A549 (cell line): ENCODE results near the gene SMAGP. TPM values are rescaled to one million over a fixed set of nuclear protein-coding genes. Genes with fewer than 3 reads are reported as not detected.
A peak's percentile ranks its signal among the peaks of the same experiment; 100 is the strongest.
"Not testable (repeated sequence)": the region's sequence is repeated elsewhere in the genome, so short reads cannot be mapped to it uniquely, and the experiment has no call there.

Experiments used
- ATAC-seq, 2 experiments: fragments of 200-7000 bp in 1 of 2; fragments of >200 bp in 1 of 2; cut with Nextera tagmentation in 1 of 2; cut with Tn5 transposase in 1 of 2; 3 replicates each; pipeline versions ENCODE4 v1.8.0 to v1.9.1; 2018 to 2020; ENCODE audit warnings: mild to moderate bottlenecking in 1 of 2, moderate library complexity in 1 of 2
- CTCF ChIA-PET: fragments of 300-600 bp; sonication (Branson Sonifier 250); formaldehyde crosslinking; extraction: SDS; loops from one replicate; lab custom pipeline; 2021; ENCODE audit warnings: antibody characterized with exemption, inconsistent platforms; lab: Yijun Ruan, JAX
- POLR2A ChIA-PET: fragments of 350-600 bp; formaldehyde crosslinking; extraction: SDS; loops from one replicate; lab custom pipeline; 2021; ENCODE audit warnings: antibody characterized with exemption, inconsistent platforms; lab: Yijun Ruan, JAX
- DNase-seq, 2 experiments: peaks; one replicate each; pipeline versions ENCODE4 v3.0.0 to v3.0.0-alpha.2; 2011 to 2016; ENCODE audit warnings: low read depth in 1 of 2, low spot score in 1 of 2
- FAIRE-seq: peaks from 2 replicates; lab custom pipeline; 2011; peaks lifted over from hg19 to GRCh38; lab: Jason Lieb, UNC
- H3K27ac ChIP-seq, 2 experiments: fragments of >200 bp; sonication (Bioruptor Twin); formaldehyde crosslinking; 3 replicates each; pipeline ENCODE4 v1.5.1; 2016 to 2017
- H3K4me1 ChIP-seq: fragments of >200 bp; sonication (Bioruptor Twin); formaldehyde crosslinking; 3 replicates; pipeline ENCODE4 v1.6.1; 2016
- H3K4me2 ChIP-seq: fragments of >200 bp; sonication (Bioruptor Twin); formaldehyde crosslinking; 3 replicates; pipeline ENCODE4 v1.6.1; 2016
- H3K4me3 ChIP-seq: fragments of >200 bp; sonication (Bioruptor Twin); formaldehyde crosslinking; 3 replicates; pipeline ENCODE4 v1.5.1; 2016
- H3K9me3 ChIP-seq: fragments of >200 bp; sonication (Bioruptor Twin); formaldehyde crosslinking; 3 replicates; pipeline ENCODE4 v1.6.1; 2016
- BHLHE40 ChIP-seq: IDR thresholded peaks from 2 replicates; pipeline ENCODE4 v1.6.1; 2012; ENCODE audit warnings: low read depth, low read length, inconsistent platforms
- CBX8 ChIP-seq: fragments of 200-600 bp; sonication (generic); IDR thresholded peaks from 2 replicates; pipeline ENCODE4 v1.6.1; 2016
- CEBPB ChIP-seq, 2 experiments: fragments of >200 bp in 1 of 2; sonication (Bioruptor Twin) in 1 of 2; formaldehyde crosslinking in 1 of 2; IDR thresholded peaks; 2 replicates each; pipeline ENCODE4 v1.6.1; 2012 to 2016
- FOSL2 ChIP-seq, 2 experiments: fragments of 450-650 bp in 1 of 2; fragments of >200 bp in 1 of 2; sonication (Bioruptor Twin) in 1 of 2; formaldehyde crosslinking; IDR thresholded peaks; 2 replicates each; pipeline versions ENCODE4 v1.5.0 to v1.6.1; 2016 to 2020; ENCODE audit warnings: mild to moderate bottlenecking in 1 of 2, moderate library complexity in 1 of 2
- HDAC2 ChIP-seq: fragments of 200-600 bp; sonication (generic); IDR thresholded peaks from 2 replicates; pipeline ENCODE4 v1.6.1; 2016
- HOXA7 ChIP-seq: fragments of 250-450 bp; sonication (Bioruptor Pico); IDR thresholded peaks from 2 replicates; pipeline ENCODE4 v1.5.0; 2020; ENCODE audit warnings: mild to moderate bottlenecking, moderate library complexity
- MYC ChIP-seq: IDR thresholded peaks from 2 replicates; pipeline ENCODE4 v1.6.1; 2012; ENCODE audit warnings: mild to moderate bottlenecking, inconsistent platforms, low read length, improper control_type of control experiment, borderline replicate concordance
- NFE2L2 ChIP-seq: fragments of 150-350 bp; conservative IDR thresholded peaks from 2 replicates; pipeline ENCODE4 v1.6.1; 2014; ENCODE audit warnings: low read length
- POLR2AphosphoS2 ChIP-seq: conservative IDR thresholded peaks from 2 replicates; pipeline ENCODE4 v1.6.1; 2012; ENCODE audit warnings: low read length, improper control_type of control experiment, inconsistent platforms
- RFX5 ChIP-seq: fragments of 450-650 bp; IDR thresholded peaks from 2 replicates; pipeline ENCODE4 v1.7.1; 2014; ENCODE audit warnings: antibody characterized with exemption, mild to moderate bottlenecking, moderate library complexity
- SREBF2 ChIP-seq: fragments of 450-650 bp; IDR thresholded peaks from 2 replicates; pipeline ENCODE4 v1.6.1; 2014; ENCODE audit warnings: mild to moderate bottlenecking, moderate library complexity
- TP53 ChIP-seq: fragments of 250-450 bp; sonication (Bioruptor Pico); IDR thresholded peaks from 2 replicates; pipeline ENCODE4 v1.5.0; 2021; ENCODE audit warnings: mild to moderate bottlenecking, moderate library complexity
- ZC3H11A ChIP-seq: fragments of 450-650 bp; IDR thresholded peaks from 2 replicates; pipeline ENCODE4 v1.6.1; 2014; ENCODE audit warnings: antibody characterized with exemption, mild to moderate bottlenecking
- ZFP36 ChIP-seq: fragments of 450-650 bp; IDR thresholded peaks from 2 replicates; pipeline ENCODE4 v1.6.1; 2014; ENCODE audit warnings: borderline replicate concordance; ENCODE audit not compliant: partially characterized antibody
- WGBS: methylation state at CpG from one replicate; pipeline ENCODE4 v1.1.6; 2017; ENCODE audit errors: missing lambda C conversion rate; 5-methylcytosine and 5-hydroxymethylcytosine counted together
- polyA plus RNA-seq, 4 experiments: library from polyadenylated mRNA; depleted of rRNA in 3 of 4; stranded (reverse); fragments of >200 nt; fragmentation: RNase III in 1 of 4; extraction: RNeasy Plus Mini Kit Qiagen cat#74134 plus additional on column Dnase treatment in 1 of 4; gene quantifications; 2 replicates in 3 of 4; 3 replicates in 1 of 4; pipeline ENCODE4 v1.2.3, GENCODE V29; 2011 to 2017
- TF ChIP-seq, protein P1 (sequence below): fragments of 450-650 bp; IDR thresholded peaks from 2 replicates; pipeline ENCODE4 v1.6.1; 2014; ENCODE audit warnings: antibody characterized with exemption
- TF ChIP-seq, protein P2 (sequence below): fragments of >200 bp; sonication (Bioruptor Twin); formaldehyde crosslinking; IDR thresholded peaks from 3 replicates; pipeline ENCODE4 v1.6.1; 2016
- TF ChIP-seq, protein P3 (sequence below): fragments of 250-450 bp; sonication (Bioruptor Pico); IDR thresholded peaks from 2 replicates; pipeline ENCODE4 v1.5.0; 2021; ENCODE audit warnings: mild to moderate bottlenecking, moderate library complexity, borderline replicate concordance

The SMAGP gene
- polyA plus RNA-seq, 2 of the 4 experiments (the other 2 are of a cell fraction): 15.5 to 27.2 TPM

DNA sequence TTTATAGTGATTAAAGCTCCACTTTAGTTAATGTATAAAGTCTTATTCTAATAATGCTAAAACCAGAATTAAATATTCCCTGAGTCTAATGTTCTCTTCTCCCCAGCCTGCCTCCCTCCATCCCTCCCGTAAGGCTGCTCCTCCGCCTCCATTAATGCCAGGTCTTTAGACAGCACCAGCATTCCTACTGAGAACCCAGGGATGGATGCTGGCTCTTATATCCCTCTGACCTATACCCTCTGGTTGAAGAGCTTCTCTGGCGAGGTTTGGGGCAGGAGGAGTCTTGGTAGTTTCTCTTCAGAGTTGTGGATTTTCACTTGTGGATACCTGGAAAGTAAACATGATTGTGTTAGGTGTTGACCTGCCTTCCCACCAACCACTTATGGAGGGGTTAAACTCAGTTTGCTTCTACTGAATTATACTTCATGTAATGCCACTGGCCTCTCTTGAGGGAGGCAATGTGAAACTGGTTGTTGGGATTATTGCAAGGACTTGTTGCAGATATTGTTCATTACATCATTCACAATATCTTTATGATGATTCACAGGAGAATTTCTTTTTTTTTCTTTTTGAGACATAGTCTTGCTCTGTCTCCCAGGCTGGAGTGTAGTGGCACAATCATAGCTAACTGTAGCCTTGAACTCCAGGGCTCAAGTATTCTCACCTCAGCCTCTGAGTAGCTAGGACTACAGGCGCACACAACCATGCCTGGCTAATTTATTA lies 11.1 kb upstream of the SMAGP start:
- ChIA-PET POLR2A (interaction anchor here (0.6 to 1.0 kb wide), 2 partner anchors 11 to 45 kb away, joined by 3 to 5 read pairs; partner anchors contain the start of gene SMAGP), CTCF (interaction anchor here (1.2 to 5.1 kb wide), 3 partner anchors 45 to 70 kb away, joined by 3 to 29 read pairs (median 5); no protein-coding TSS in a partner anchor)
- Histone ChIP-seq H3K4me1 (peaks cover 14% of the 10 kb centered on the region; the same call in 2 of the 3 replicates), H3K4me3 (no peak overlapping the region), H3K9me3 (no peaks in the 10 kb centered on the region), H3K4me2 (peak overlapping the region; percentile 45), H3K27ac (peak overlapping the region; percentile 26 to 65; a peak in 4 of 6 replicates)
- WGBS: 81% methylated on average over 4 of the region's 4 CpGs
- TF ChIP-seq, protein P1, sequence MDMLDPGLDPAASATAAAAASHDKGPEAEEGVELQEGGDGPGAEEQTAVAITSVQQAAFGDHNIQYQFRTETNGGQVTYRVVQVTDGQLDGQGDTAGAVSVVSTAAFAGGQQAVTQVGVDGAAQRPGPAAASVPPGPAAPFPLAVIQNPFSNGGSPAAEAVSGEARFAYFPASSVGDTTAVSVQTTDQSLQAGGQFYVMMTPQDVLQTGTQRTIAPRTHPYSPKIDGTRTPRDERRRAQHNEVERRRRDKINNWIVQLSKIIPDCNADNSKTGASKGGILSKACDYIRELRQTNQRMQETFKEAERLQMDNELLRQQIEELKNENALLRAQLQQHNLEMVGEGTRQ: no peak
- no peak for TF ChIP-seq RFX5
- no peak for TF ChIP-seq TP53
- no peak for TF ChIP-seq HDAC2
- no peak for TF ChIP-seq SREBF2
- TF ChIP-seq ZC3H11A: no peak
- DNase-seq (peak in 1 of 2 experiments; percentile 16), FAIRE-seq (no peak), ATAC-seq (peak; percentile 59 to 61)

DNA sequence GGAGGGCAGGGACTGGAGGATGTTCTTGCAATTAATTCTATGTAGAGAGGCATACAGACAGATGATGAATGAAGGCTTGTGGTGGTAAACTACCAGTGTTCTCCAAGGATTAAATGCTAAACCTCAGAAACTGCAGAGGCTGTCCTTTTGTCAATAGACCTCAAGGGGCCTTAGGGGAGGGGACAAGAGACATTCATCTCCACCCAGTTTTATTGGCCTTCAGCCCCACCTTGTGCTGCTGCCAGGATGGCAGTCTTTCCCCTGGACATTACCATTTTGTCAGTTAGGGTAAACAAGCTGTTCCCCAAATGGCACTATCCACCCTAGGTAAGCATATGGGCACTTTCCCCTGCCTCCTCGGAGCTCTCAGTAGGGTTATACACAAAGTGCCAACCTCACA lies 4.9 kb upstream of the SMAGP start:
- ATAC-seq: no peak
- POLR2A ChIA-PET: no interaction called here

DNA sequence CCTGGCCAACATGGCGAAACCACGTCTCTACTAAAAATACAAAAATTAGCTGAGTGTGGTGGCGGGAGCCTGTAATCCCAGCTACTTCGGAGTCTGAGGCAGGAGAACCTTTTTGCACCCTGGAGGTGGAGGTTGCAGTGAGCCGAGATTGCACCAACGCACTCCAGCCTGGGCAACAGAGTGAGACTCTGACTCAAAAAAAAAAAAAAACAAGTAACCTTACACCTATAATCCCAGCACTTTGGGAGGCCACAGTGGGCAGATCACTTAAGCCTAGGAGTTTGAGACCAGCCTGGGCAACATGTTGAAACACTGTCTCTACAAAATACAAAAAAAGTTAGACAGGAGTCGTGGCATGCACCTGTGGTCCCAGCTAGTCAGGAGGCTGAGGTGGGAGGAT lies 2.6 kb upstream of the SMAGP start:
- H3K27ac ChIP-seq, ATAC-seq, H3K4me2 ChIP-seq, POLR2A ChIA-PET, FAIRE-seq, H3K4me3 ChIP-seq, DNase-seq, H3K4me1 ChIP-seq, H3K9me3 ChIP-seq: not testable (repeated sequence)
- WGBS: 92% methylated on average over 7 of the region's 7 CpGs
- CTCF ChIA-PET: interaction anchor here (0.6 to 10.2 kb wide), 3 partner anchors 28 to 67 kb away, joined by 3 to 270 read pairs (median 3); no protein-coding TSS in a partner anchor

More for the DNA sequence above, 4.9 kb upstream of the SMAGP start:
- Histone ChIP-seq H3K27ac (no peak overlapping the region), H3K9me3 (no peaks in the 10 kb centered on the region), H3K4me1 (peaks cover 8% of the 10 kb centered on the region), H3K4me3 (no peak overlapping the region), H3K4me2 (no peak overlapping the region)
- FAIRE-seq (no peak), DNase-seq (no peak)
- CTCF ChIA-PET: interaction anchor here (0.9 to 10.2 kb wide), 3 partner anchors 9 to 65 kb away, joined by 3 to 270 read pairs (median 5); no protein-coding TSS in a partner anchor
- TF ChIP-seq CBX8 (no peak), CEBPB (IDR thresholded peaks at IDR 0.05) (no peak), HOXA7 (no peak), ZFP36 (no peak), MYC (no peak), POLR2AphosphoS2 (no peak), BHLHE40 (no peak), FOSL2 (IDR thresholded peaks at IDR 0.05) (no peak), FOSL2 (CRISPR knock-in tag; IDR thresholded peaks at IDR 0.05) (no peak), TP53 (no peak), SREBF2 (no peak), NFE2L2 (no peak)
- TF ChIP-seq, protein P2, sequence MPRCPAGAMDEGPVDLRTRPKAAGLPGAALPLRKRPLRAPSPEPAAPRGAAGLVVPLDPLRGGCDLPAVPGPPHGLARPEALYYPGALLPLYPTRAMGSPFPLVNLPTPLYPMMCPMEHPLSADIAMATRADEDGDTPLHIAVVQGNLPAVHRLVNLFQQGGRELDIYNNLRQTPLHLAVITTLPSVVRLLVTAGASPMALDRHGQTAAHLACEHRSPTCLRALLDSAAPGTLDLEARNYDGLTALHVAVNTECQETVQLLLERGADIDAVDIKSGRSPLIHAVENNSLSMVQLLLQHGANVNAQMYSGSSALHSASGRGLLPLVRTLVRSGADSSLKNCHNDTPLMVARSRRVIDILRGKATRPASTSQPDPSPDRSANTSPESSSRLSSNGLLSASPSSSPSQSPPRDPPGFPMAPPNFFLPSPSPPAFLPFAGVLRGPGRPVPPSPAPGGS: no peak
- TF ChIP-seq, protein P3, sequence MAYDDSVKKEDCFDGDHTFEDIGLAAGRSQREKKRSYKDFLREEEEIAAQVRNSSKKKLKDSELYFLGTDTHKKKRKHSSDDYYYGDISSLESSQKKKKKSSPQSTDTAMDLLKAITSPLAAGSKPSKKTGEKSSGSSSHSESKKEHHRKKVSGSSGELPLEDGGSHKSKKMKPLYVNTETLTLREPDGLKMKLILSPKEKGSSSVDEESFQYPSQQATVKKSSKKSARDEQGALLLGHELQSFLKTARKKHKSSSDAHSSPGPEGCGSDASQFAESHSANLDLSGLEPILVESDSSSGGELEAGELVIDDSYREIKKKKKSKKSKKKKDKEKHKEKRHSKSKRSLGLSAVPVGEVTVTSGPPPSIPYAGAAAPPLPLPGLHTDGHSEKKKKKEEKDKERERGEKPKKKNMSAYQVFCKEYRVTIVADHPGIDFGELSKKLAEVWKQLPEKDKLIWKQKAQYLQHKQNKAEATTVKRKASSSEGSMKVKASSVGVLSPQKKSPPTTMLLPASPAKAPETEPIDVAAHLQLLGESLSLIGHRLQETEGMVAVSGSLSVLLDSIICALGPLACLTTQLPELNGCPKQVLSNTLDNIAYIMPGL (CRISPR knock-in tag): no peak
- TF ChIP-seq, protein P1: no peak
- 68% methylated on average over 1 of the region's 1 CpG for WGBS
